Upper lobe of left lung (tissue), 6 donors: ENCODE data around the gene B4GALNT2. TPM values are rescaled to one million over a fixed set of nuclear protein-coding genes. Genes with fewer than 3 reads are reported as not detected.

ENCODE experiments used
- ATAC-seq, 2 donors: fragments of 200-7000 bp; cut with Tn5 transposase; one replicate each; pipeline ENCODE4 v1.9.1; 2022; ENCODE audit warnings: mild to moderate bottlenecking in 2 of 2, moderate library complexity in 2 of 2; ENCODE audit not compliant: low FRiP score in 2 of 2
- DNase-seq, 2 donors: peaks; one replicate each; pipeline ENCODE4 v3.0.0-alpha.2; 2019 to 2020
- H3K27ac ChIP-seq, 4 donors: fragments of 200-600 bp; sonication (generic); one replicate each; pipeline ENCODE4 v1.5.1; 2016 to 2019
- H3K27me3 ChIP-seq, 4 donors: fragments of 200-600 bp; sonication (generic); one replicate each; pipeline ENCODE4 v1.5.1; 2017 to 2019
- H3K36me3 ChIP-seq, 4 donors: fragments of 200-600 bp; sonication (generic); one replicate each; pipeline ENCODE4 v1.5.1; 2016 to 2019
- H3K4me1 ChIP-seq, 4 donors: fragments of 200-600 bp; sonication (generic); one replicate each; pipeline ENCODE4 v1.5.1; 2018 to 2019
- H3K4me3 ChIP-seq, 4 donors: fragments of 200-600 bp; sonication (generic); one replicate each; pipeline ENCODE4 v1.5.1; 2017 to 2019; ENCODE audit warnings: mild to moderate bottlenecking in 2 of 4, moderate library complexity in 1 of 4
- H3K9me3 ChIP-seq, 4 donors: fragments of 200-600 bp; sonication (generic); one replicate each; pipeline ENCODE4 v1.5.1; 2018 to 2019
- EP300 ChIP-seq, 4 donors: sonication (generic); formaldehyde crosslinking; IDR thresholded peaks; one replicate each; pipeline ENCODE4 v1.5.1; 2017; ENCODE audit warnings: antibody characterized with exemption in 4 of 4, control low read depth in 2 of 4
- POLR2A ChIP-seq, 4 donors: fragments of 450-650 bp; IDR thresholded peaks; one replicate each; pipeline ENCODE4 v1.5.1; 2016 to 2017; ENCODE audit warnings: antibody characterized with exemption in 4 of 4, mild to moderate bottlenecking in 2 of 4
- POLR2AphosphoS5 ChIP-seq, 2 donors: sonication (generic); formaldehyde crosslinking; IDR thresholded peaks; one replicate each; pipeline ENCODE4 v1.5.1; 2017; ENCODE audit warnings: antibody characterized with exemption in 2 of 2
- WGBS, 2 donors: methylation state at CpG; one replicate each; pipeline ENCODE4 v1.1.5; 2017 to 2018; 5-methylcytosine and 5-hydroxymethylcytosine counted together
- total RNA-seq, 6 donors: library from RNA; depleted of rRNA in 4 of 6; stranded (reverse); fragments of >200 nt in 4 of 6; gene quantifications; one replicate each; pipeline versions ENCODE4 v1.1.0 to v1.2.1, GENCODE V29; 2016 to 2021
- TF ChIP-seq, protein P1 (sequence below), 6 experiments: fragments of 450-650 bp in 4 of 6; fragments of 200-600 bp in 2 of 6; sonication (generic) in 2 of 6; IDR thresholded peaks; one replicate each; pipeline ENCODE4 v1.5.1; 2016 to 2019; ENCODE audit warnings: antibody characterized with exemption in 6 of 6
- donor health status: DM: no; HTN: no; CAD: no; lungs with moderate emphysema.
- donor health status: DM: no; HTN: yes; CAD: no; lungs with severe emphysema.

Gene B4GALNT2
- total RNA-seq, 6 donors from 2014 or later: 0.11 to 1.0 (median 0.16) TPM

DNA sequence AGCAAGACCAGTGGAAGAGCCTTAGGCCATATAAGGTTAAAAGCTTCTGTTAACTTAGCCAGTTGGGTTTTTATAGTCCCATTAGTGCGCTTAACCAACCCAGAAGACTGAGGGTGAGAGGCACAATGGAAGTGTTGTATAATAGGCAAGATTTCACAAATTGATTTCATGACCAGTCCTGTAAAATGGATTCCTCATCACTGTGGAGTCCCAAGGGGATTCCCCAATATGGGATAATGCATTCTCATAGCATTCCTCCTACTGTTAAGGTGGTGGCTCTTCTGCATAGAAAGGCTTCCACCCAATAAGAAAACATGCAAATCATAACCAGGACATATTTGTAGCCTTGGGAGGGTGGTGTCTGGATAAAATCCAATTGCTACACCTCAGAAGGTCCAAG, 22.1 kb upstream of the B4GALNT2 start:
- Histone ChIP-seq H3K4me1 (no peaks in the 10 kb centered on the region), H3K9me3 (no peaks in the 10 kb centered on the region), H3K27me3 (no peaks in the 10 kb centered on the region), H3K36me3 (no peaks in the 10 kb centered on the region), H3K27ac (no peak overlapping the region), H3K4me3 (no peak overlapping the region)
- TF ChIP-seq, protein P1, sequence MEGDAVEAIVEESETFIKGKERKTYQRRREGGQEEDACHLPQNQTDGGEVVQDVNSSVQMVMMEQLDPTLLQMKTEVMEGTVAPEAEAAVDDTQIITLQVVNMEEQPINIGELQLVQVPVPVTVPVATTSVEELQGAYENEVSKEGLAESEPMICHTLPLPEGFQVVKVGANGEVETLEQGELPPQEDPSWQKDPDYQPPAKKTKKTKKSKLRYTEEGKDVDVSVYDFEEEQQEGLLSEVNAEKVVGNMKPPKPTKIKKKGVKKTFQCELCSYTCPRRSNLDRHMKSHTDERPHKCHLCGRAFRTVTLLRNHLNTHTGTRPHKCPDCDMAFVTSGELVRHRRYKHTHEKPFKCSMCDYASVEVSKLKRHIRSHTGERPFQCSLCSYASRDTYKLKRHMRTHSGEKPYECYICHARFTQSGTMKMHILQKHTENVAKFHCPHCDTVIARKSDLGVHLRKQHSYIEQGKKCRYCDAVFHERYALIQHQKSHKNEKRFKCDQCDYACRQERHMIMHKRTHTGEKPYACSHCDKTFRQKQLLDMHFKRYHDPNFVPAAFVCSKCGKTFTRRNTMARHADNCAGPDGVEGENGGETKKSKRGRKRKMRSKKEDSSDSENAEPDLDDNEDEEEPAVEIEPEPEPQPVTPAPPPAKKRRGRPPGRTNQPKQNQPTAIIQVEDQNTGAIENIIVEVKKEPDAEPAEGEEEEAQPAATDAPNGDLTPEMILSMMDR (IDR thresholded peaks at IDR 0.05): no peak
- no peak for TF ChIP-seq EP300 (IDR thresholded peaks at IDR 0.05)
- TF ChIP-seq POLR2A (IDR thresholded peaks at IDR 0.05): no peak
- no peak for TF ChIP-seq POLR2AphosphoS5 (IDR thresholded peaks at IDR 0.05)
- 100% methylated on average over 1 of the region's 1 CpG for WGBS, 2 donors
- ATAC-seq (no peak), DNase-seq (no peak)

DNA sequence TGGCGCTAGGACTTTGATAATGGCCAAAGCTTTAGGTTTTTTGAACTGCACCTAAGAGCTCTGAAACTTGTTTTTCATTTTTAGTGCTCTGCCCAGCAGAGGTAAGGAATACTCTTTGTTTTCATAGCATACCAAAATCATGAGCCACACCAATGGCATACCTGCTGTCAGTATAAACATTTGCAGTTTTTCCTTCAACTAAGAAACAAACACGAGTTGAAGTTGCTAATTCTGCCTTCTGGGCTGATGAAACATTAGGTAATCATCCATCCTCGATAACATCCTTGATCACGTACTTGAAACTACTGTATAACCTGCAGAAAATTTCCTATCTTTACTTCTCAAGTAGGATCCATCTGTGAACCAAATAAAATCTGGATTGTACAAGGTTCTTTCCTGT, 20.6 kb upstream of the B4GALNT2 start:
- no peak overlapping the region for H3K27ac ChIP-seq
- DNase-seq (no peak), ATAC-seq (no peak)
- H3K9me3 ChIP-seq: no peaks in the 10 kb centered on the region
- TF ChIP-seq, protein P1 (IDR thresholded peaks at IDR 0.05): no peak
- TF ChIP-seq POLR2AphosphoS5 (IDR thresholded peaks at IDR 0.05) (no peak), EP300 (IDR thresholded peaks at IDR 0.05) (no peak), POLR2A (IDR thresholded peaks at IDR 0.05) (no peak)
- no peaks in the 10 kb centered on the region for H3K4me1 ChIP-seq
- H3K36me3 ChIP-seq: no peaks in the 10 kb centered on the region
- 71 to 74% methylated on average over 4 of the region's 4 CpGs for WGBS, 2 donors
- no peak overlapping the region for H3K4me3 ChIP-seq
- no peaks in the 10 kb centered on the region for H3K27me3 ChIP-seq

DNA sequence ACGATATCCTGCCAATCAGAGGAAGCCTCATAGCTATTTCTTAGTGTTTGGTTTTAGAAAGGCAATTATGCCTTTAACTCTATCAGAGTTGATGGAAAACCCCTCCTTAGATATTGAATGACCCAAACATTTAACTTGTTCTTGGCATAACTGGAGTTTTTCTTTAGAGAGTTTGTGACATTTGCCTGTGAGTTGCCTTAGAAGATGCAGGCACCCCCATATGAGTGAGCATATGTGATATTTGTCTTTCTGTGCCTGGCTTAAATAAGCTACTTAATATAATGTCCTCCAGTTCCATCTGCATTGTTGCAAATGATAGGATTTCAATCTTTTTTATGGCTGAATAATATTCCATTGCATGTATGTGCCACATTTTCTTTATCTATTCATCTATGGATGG, 19.6 kb upstream of the B4GALNT2 start:
- H3K36me3 ChIP-seq: no peaks in the 10 kb centered on the region
- H3K9me3 ChIP-seq: no peaks in the 10 kb centered on the region
- no peak for TF ChIP-seq POLR2AphosphoS5 (IDR thresholded peaks at IDR 0.05)
- no peak for TF ChIP-seq EP300 (IDR thresholded peaks at IDR 0.05)
- TF ChIP-seq, protein P1 (IDR thresholded peaks at IDR 0.05): no peak
- no peak for TF ChIP-seq POLR2A (IDR thresholded peaks at IDR 0.05)
- no peak overlapping the region for H3K4me3 ChIP-seq
- no peak overlapping the region for H3K27ac ChIP-seq
- no peaks in the 10 kb centered on the region for H3K27me3 ChIP-seq
- no peak for DNase-seq
- 94 to 100% methylated on average over 1 of the region's 1 CpG for WGBS, 2 donors
- H3K4me1 ChIP-seq: no peaks in the 10 kb centered on the region
- no peak for ATAC-seq

DNA sequence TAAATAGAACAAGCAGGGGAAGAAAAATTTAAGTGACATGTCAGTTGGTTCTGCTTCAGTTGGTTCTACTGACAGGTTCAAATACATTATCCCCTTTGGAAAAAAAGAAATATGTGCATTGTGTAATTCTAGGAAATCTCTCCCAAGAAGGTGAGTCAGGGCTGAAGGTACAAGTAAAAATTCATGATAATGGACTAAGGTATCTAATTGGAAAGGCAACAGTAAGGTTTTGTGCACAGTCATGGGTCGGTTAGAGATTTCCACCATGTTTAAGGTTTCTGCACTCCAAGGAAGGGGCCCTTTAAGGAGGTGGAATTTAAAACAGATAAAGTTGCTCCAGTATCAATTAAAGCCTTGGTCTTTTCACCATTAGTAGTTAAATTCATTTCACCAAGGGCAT, 17.9 kb upstream of the B4GALNT2 start:
- TF ChIP-seq, protein P1 (IDR thresholded peaks at IDR 0.05): no peak
- TF ChIP-seq EP300 (IDR thresholded peaks at IDR 0.05): no peak
- TF ChIP-seq POLR2AphosphoS5 (IDR thresholded peaks at IDR 0.05): no peak
- TF ChIP-seq POLR2A (IDR thresholded peaks at IDR 0.05): no peak
- Histone ChIP-seq H3K27ac (no peak overlapping the region), H3K27me3 (no peaks in the 10 kb centered on the region), H3K4me3 (no peak overlapping the region), H3K4me1 (no peaks in the 10 kb centered on the region), H3K9me3 (no peaks in the 10 kb centered on the region), H3K36me3 (no peaks in the 10 kb centered on the region)
- WGBS, 2 donors: 81% methylated on average over 1 of the region's 1 CpG
- DNase-seq (no peak), ATAC-seq (no peak)

DNA sequence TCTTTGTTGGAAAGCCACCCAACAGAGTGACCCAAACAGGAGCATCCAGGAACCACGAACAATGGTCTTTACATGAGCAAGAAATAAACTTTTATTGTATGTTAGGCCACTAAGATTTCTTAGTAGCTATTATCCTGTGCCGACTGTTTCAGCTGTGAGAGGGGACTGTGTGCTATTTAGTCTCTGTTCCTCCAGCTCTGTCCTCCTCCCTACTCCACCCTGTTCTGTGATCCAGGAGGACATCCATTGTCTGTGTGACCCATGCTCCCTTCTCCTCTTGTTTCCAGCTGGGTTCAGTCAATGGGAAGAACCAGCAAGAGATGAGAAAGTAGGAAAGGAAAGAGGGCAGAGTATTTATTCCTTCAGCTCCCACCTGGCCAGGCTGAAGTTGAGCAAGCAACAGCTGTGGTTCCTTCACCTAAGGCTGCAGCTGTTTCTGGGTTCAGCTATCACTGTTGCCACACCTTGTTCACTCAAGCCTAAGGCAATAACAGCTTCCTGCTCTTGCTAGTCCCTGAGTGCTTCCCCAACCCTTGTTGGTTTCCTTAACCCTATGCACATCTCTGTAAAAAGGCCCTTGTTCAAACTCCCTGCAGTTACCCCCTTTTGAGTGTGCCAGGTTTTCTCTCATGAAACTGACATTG, 14.9 kb upstream of the B4GALNT2 start:
- WGBS, 2 donors: 89 to 97% methylated on average over 2 of the region's 2 CpGs

More for the DNA sequence above, 14.9 kb upstream of the B4GALNT2 start:
- Histone ChIP-seq H3K27me3 (no peaks in the 10 kb centered on the region), H3K9me3 (no peaks in the 10 kb centered on the region), H3K27ac (no peak overlapping the region), H3K4me1 (no peaks in the 10 kb centered on the region), H3K4me3 (no peak overlapping the region), H3K36me3 (no peaks in the 10 kb centered on the region)
- DNase-seq: peak in 1 of 2 donors; percentile 51
- no peak for ATAC-seq
- TF ChIP-seq, protein P1 (IDR thresholded peaks at IDR 0.05): no peak
- TF ChIP-seq POLR2AphosphoS5 (IDR thresholded peaks at IDR 0.05) (no peak), POLR2A (IDR thresholded peaks at IDR 0.05) (no peak), EP300 (IDR thresholded peaks at IDR 0.05) (no peak)
